ENCODE data around the gene TMEM50B. TPM values are rescaled to one million over a fixed set of nuclear protein-coding genes. Genes with fewer than 3 reads are reported as not detected.
"Not testable (repeated sequence)": the region's sequence is repeated elsewhere in the genome, so short reads cannot be mapped to it uniquely, and the experiment has no call there.

TMEM50B gene
- total RNA-seq, 1 donor from 2014 or later: 22.3 TPM

- DNase-seq (ENCODE audit: low spot score): peak; percentile 60
- peak; percentile 45 for ATAC-seq
Measured at GRCh38 chr21:33478935-33479678, 667 bp downstream of the TMEM50B start.

- no peak for DNase-seq (ENCODE audit: low spot score)
- no peak for ATAC-seq
Measured at GRCh38 chr21:33478182-33478581, 1.6 kb downstream of the TMEM50B start.

GRCh38 chr21:33477066-33477465 lies 2.7 kb downstream of the TMEM50B start:
- DNase-seq (ENCODE audit: low spot score): no peak
- no peak for ATAC-seq

- no peak for ATAC-seq
- no peak for DNase-seq (ENCODE audit: low spot score)
Measured at GRCh38 chr21:33473344-33473743, 6.4 kb downstream of the TMEM50B start.

- ATAC-seq (no peak), DNase-seq (ENCODE audit: low spot score) (no peak)
Measured at GRCh38 chr21:33470701-33471100, 9.1 kb downstream of the TMEM50B start.

- not testable (repeated sequence) for ATAC-seq; DNase-seq (ENCODE audit: low spot score)
Measured at GRCh38 chr21:33469183-33469582, 10.6 kb downstream of the TMEM50B start.

GRCh38 chr21:33461538-33462250 lies 18.1 kb downstream of the TMEM50B start:
- ATAC-seq (peak; percentile 63), DNase-seq (ENCODE audit: low spot score) (no peak)

- no peak for DNase-seq (ENCODE audit: low spot score)
- no peak for ATAC-seq
Measured at GRCh38 chr21:33458861-33459260, 20.9 kb downstream of the TMEM50B start.

- ATAC-seq: peak; percentile 39
Measured at GRCh38 chr21:33455686-33456446, 23.9 kb downstream of the TMEM50B start.

GRCh38 chr21:33452362-33452761 lies 27.4 kb downstream of the TMEM50B start:
- DNase-seq (ENCODE audit: low spot score): no peak
- ATAC-seq: no peak

More at GRCh38 chr21:33455686-33456446, 23.9 kb downstream of the TMEM50B start:
- no peak for DNase-seq (ENCODE audit: low spot score)

- DNase-seq (ENCODE audit: low spot score) (no peak), ATAC-seq (peak; percentile 29)
Measured at GRCh38 chr21:33451634-33452071, 28.1 kb downstream of the TMEM50B start.

- DNase-seq (ENCODE audit: low spot score): no peak
- ATAC-seq: peak; percentile 59
Measured at GRCh38 chr21:33449616-33450015, 30.2 kb downstream of the TMEM50B start.

- not testable (repeated sequence) for DNase-seq (ENCODE audit: low spot score)
Measured at GRCh38 chr21:33446620-33447019, 33.2 kb downstream of the TMEM50B start.

GRCh38 chr21:33444499-33444898 lies 35.3 kb downstream of the TMEM50B start:
- no peak for ATAC-seq

More at GRCh38 chr21:33446620-33447019, 33.2 kb downstream of the TMEM50B start:
- ATAC-seq: not testable (repeated sequence)

GRCh38 chr21:33443194-33443593 lies 36.6 kb downstream of the TMEM50B start:
- DNase-seq (ENCODE audit: low spot score) (no peak), ATAC-seq (no peak)

More at GRCh38 chr21:33444499-33444898, 35.3 kb downstream of the TMEM50B start:
- DNase-seq (ENCODE audit: low spot score): no peak

GRCh38 chr21:33441489-33442477 lies 38.0 kb downstream of the TMEM50B start:
- DNase-seq (ENCODE audit: low spot score): no peak
- no peak for ATAC-seq

GRCh38 chr21:33437140-33437539 lies 42.6 kb downstream of the TMEM50B start:
- no peak for ATAC-seq

GRCh38 chr21:33434770-33435360 lies 44.9 kb downstream of the TMEM50B start:
- DNase-seq (ENCODE audit: low spot score) (no peak), ATAC-seq (peak; percentile 28)

More at GRCh38 chr21:33437140-33437539, 42.6 kb downstream of the TMEM50B start:
- DNase-seq (ENCODE audit: low spot score): no peak

- no peak for DNase-seq (ENCODE audit: low spot score)
- ATAC-seq: peak; percentile 24
Measured at GRCh38 chr21:33433425-33434114, 46.2 kb downstream of the TMEM50B start.
